ENCODE results near the gene CEP112.
A peak's percentile ranks its signal among the peaks of the same experiment; 100 is the strongest.
"Not testable (repeated sequence)": the region's sequence is repeated elsewhere in the genome, so short reads cannot be mapped to it uniquely, and the experiment has no call there.

The CEP112 gene

GRCh38 chr17:66210208-66210574 is 18.3 kb upstream of the CEP112 start:
- no peak for DNase-seq

- no peak for DNase-seq
Observed at GRCh38 chr17:66207936-66208335, 16.0 kb upstream of the CEP112 start.

- no peak for DNase-seq
Observed at GRCh38 chr17:66203274-66204015, 11.5 kb upstream of the CEP112 start.

GRCh38 chr17:66200685-66201092 is 8.8 kb upstream of the CEP112 start:
- peak; percentile 46 for DNase-seq

GRCh38 chr17:66198242-66198641 is 6.3 kb upstream of the CEP112 start:
- DNase-seq, result no peak

- DNase-seq, result no peak
Observed at GRCh38 chr17:66192378-66192687, 400 bp upstream of the CEP112 start.

- no peak for DNase-seq
Observed at GRCh38 chr17:66190738-66191592, 968 bp downstream of the CEP112 start.

GRCh38 chr17:66187718-66188117 is 4.2 kb downstream of the CEP112 start:
- no peak for DNase-seq

- DNase-seq, result no peak
Observed at GRCh38 chr17:66185862-66186261, 6.1 kb downstream of the CEP112 start.

- no peak for DNase-seq
Observed at GRCh38 chr17:66184392-66184791, 7.5 kb downstream of the CEP112 start.

GRCh38 chr17:66183529-66183928 is 8.4 kb downstream of the CEP112 start:
- DNase-seq, result no peak

GRCh38 chr17:66178642-66179041 is 13.3 kb downstream of the CEP112 start:
- DNase-seq, result no peak

GRCh38 chr17:66177048-66177447 is 14.9 kb downstream of the CEP112 start:
- no peak for DNase-seq

GRCh38 chr17:66175892-66176291 is 16.0 kb downstream of the CEP112 start:
- no peak for DNase-seq

- no peak for DNase-seq
Observed at GRCh38 chr17:66172691-66173223, 19.2 kb downstream of the CEP112 start.

GRCh38 chr17:66172144-66172543 is 19.8 kb downstream of the CEP112 start:
- no peak for DNase-seq

- no peak for DNase-seq
Observed at GRCh38 chr17:66171692-66172091, 20.2 kb downstream of the CEP112 start.

- no peak for DNase-seq
Observed at GRCh38 chr17:66171172-66171571, 20.8 kb downstream of the CEP112 start.

- DNase-seq, result no peak
Observed at GRCh38 chr17:66169839-66170238, 22.1 kb downstream of the CEP112 start.

GRCh38 chr17:66167189-66167815 is 24.6 kb downstream of the CEP112 start:
- no peak for DNase-seq

GRCh38 chr17:66165537-66166123 is 26.3 kb downstream of the CEP112 start:
- DNase-seq, result no peak

GRCh38 chr17:66155055-66155454 is 36.9 kb downstream of the CEP112 start:
- not testable (repeated sequence) for DNase-seq

GRCh38 chr17:66152756-66153155 is 39.2 kb downstream of the CEP112 start:
- no peak for DNase-seq

Measured in activated naive CD4-positive, alpha-beta T cell treated with anti-CD3 and anti-CD28 coated beads, Interleukin-2, amount 50 U/mL, for 16 hours (primary cell).